ENCODE measurements around the gene OR7G2. TPM values are rescaled to one million over a fixed set of nuclear protein-coding genes. Genes with fewer than 3 reads are reported as not detected.
"Not testable (repeated sequence)": the region's sequence is repeated elsewhere in the genome, so short reads cannot be mapped to it uniquely, and the experiment has no call there.

Gene OR7G2
- polyA plus RNA-seq, 3 donors from 2014 or later, result not detected

GRCh38 chr19:9060564-9061340 lies 46.5 kb downstream of the OR7G2 start:
- no peak overlapping the region for H3K4me3 Mint-ChIP-seq
- no peak for DNase-seq
- peaks cover 0 to 11% (median 0%) of the 10 kb centered on the region in 3 donors for H3K27me3 Mint-ChIP-seq (ENCODE audit: low read depth in 3 of 3)
- no peaks in the 10 kb centered on the region for H3K4me1 Mint-ChIP-seq
- no peak overlapping the region for H3K27ac Mint-ChIP-seq
- H3K36me3 Mint-ChIP-seq, result no peaks in the 10 kb centered on the region
- H3K9me3 Mint-ChIP-seq, result no peaks in the 10 kb centered on the region

DNA sequence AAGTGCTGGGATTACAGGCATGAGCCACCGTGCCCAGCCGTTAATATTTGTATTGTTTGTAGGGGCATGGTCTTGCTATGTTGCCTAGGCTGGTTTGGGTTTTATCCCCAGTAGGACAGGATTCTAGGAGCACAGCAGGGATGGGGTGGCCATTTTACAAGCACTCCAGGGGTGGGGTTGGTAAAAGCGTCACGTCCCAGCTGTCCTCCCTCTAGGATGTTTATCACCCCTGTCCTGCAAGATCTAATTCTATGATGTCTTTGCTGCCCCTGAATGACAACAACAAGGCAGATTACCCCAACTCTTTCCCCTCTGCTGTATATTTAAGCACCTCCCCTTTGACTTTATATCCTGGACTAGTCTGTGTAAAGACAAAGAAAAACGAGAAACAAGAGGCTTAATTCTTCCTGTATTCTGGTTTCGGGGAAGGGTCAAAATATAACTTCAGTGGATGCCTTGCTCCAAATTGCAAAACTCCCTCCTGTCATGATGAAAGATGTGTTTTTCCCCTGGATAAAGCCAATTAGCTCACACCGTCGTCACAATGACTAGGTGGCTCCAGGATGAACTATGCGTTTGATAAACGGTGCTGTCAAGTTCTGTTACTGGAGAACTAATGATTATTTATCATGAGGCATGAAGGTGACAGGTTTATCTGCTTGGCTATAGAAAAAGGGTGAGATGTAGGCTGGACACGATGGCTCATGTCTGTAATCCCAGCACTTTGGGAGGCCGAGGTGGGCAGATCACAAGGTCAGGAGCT lies 48.2 kb downstream of the OR7G2 start:
- Mint-ChIP-seq H3K27me3 (ENCODE audit: low read depth in 3 of 3) (peaks cover 0 to 6% (median 2%) of the 10 kb centered on the region in 3 donors), H3K4me1 (no peaks in the 10 kb centered on the region), H3K36me3 (no peaks in the 10 kb centered on the region), H3K9me3 (no peaks in the 10 kb centered on the region), H3K27ac (no peak overlapping the region), H3K4me3 (no peak overlapping the region)
- no peak for DNase-seq

DNA sequence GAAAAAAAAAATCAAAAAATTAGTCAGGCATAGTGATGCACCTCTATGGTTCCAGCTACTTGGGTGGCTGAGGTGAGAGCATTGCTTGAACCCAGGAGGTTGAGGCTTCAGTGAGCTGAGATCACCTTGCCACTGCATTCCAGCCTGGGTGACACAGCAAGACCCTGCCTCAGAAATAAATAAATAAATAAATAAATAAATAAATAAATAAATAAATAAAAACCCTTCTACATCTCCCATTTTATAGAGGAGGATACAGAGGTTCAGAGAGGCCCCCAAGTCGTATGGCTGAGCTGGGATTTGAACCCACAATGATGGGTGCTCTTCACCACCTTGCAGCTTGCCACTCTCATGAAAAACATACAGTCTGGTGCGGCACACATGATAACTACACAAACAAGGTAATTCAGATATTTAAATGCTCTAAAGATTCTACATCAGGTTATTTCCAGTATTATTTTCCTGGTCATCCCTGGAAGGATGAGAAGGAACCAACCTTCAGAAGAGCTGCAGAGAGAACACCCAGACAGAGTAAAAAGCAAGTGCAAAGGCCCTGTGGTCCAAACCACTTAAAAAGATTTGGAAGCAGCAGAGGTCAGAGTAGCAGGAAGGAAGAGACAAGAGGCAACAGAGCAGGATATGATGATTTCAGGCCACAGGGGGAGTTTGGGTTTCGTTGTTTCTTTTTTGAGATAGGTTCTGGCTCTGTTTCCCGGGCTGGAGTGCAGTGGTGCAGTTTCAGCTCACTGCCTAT lies 49.6 kb downstream of the OR7G2 start:
- no peak for DNase-seq
- H3K27me3 Mint-ChIP-seq (ENCODE audit: low read depth in 3 of 3), result peaks cover 0 to 6% (median 2%) of the 10 kb centered on the region in 3 donors
- H3K36me3 Mint-ChIP-seq, result no peaks in the 10 kb centered on the region
- no peaks in the 10 kb centered on the region for H3K9me3 Mint-ChIP-seq
- H3K4me3 Mint-ChIP-seq, result no peak overlapping the region
- H3K27ac Mint-ChIP-seq, result no peak overlapping the region
- no peaks in the 10 kb centered on the region for H3K4me1 Mint-ChIP-seq

GRCh38 chr19:9056131-9056530 lies 51.1 kb downstream of the OR7G2 start:
- H3K4me1 Mint-ChIP-seq; H3K4me3 Mint-ChIP-seq; DNase-seq; H3K36me3 Mint-ChIP-seq; H3K27me3 Mint-ChIP-seq (ENCODE audit: low read depth in 3 of 3); H3K27ac Mint-ChIP-seq; H3K9me3 Mint-ChIP-seq: not testable (repeated sequence)

GRCh38 chr19:9054765-9055164 lies 52.5 kb downstream of the OR7G2 start:
- H3K27ac Mint-ChIP-seq, result no peak overlapping the region
- no peak overlapping the region for H3K4me3 Mint-ChIP-seq
- DNase-seq, result no peak
- no peaks in the 10 kb centered on the region for H3K36me3 Mint-ChIP-seq
- H3K27me3 Mint-ChIP-seq (ENCODE audit: low read depth in 3 of 3), result peaks cover 1 to 6% (median 3%) of the 10 kb centered on the region in 3 donors
- H3K9me3 Mint-ChIP-seq, result no peaks in the 10 kb centered on the region
- H3K4me1 Mint-ChIP-seq, result no peaks in the 10 kb centered on the region

- Mint-ChIP-seq H3K4me1 (no peaks in the 10 kb centered on the region), H3K4me3 (no peak overlapping the region), H3K27me3 (ENCODE audit: low read depth in 3 of 3) (peaks cover 1 to 6% (median 3%) of the 10 kb centered on the region in 3 donors), H3K36me3 (no peaks in the 10 kb centered on the region), H3K9me3 (no peaks in the 10 kb centered on the region), H3K27ac (no peak overlapping the region)
- no peak for DNase-seq
Observed at GRCh38 chr19:9054207-9054606, 53.1 kb downstream of the OR7G2 start.

DNA sequence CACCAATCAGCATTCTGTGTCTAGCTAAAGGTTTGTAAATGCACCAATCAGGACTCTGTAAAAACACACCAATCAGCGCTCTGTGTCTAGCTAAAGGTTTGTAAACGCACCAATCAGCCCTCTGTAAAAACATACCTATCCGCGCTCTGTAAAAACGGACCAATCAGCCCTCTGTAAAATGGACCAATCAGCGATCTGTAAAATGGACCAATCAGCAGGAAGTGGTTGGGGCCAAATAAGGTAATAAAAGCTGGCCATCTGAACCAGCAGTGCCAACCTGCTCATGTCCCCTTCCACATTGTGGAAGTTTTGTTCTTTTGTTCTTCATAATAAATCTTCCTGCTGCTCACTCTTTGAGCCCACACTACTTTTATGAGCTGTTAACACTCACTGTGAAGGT lies 53.6 kb downstream of the OR7G2 start:
- not testable (repeated sequence) for H3K36me3 Mint-ChIP-seq; H3K27me3 Mint-ChIP-seq (ENCODE audit: low read depth in 3 of 3); H3K9me3 Mint-ChIP-seq; H3K27ac Mint-ChIP-seq; DNase-seq; H3K4me3 Mint-ChIP-seq; H3K4me1 Mint-ChIP-seq

DNA sequence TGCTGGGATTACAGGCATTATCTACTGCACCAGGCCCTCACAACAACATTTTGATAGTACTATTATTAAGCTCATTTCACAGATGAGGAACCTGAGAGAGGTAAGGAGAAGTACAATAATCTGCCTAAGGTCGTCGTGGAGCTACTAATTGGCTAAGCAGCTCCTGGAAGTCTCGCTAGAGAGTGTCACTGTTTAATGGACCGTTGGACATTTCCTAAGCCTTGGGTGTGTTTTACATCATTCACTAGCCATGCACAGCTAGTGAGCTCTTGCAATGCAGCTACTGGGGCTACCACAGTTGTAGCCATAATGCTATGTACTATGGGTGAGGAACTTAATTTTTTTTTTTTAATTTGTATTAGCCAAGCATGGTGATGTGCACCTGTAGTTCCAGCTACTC lies 54.4 kb downstream of the OR7G2 start:
- no peaks in the 10 kb centered on the region for H3K9me3 Mint-ChIP-seq
- H3K27me3 Mint-ChIP-seq (ENCODE audit: low read depth in 3 of 3), result peaks cover 1 to 3% (median 2%) of the 10 kb centered on the region in 3 donors
- no peak overlapping the region for H3K27ac Mint-ChIP-seq
- H3K4me1 Mint-ChIP-seq, result no peaks in the 10 kb centered on the region
- no peaks in the 10 kb centered on the region for H3K36me3 Mint-ChIP-seq
- DNase-seq, result no peak
- H3K4me3 Mint-ChIP-seq, result no peak overlapping the region

Other genes starting within 250 kb of the OR7G2 start
- gene MUC16, start 97.1 kb downstream of the OR7G2 start, polyA plus RNA-seq, result not detected
- gene OR1M1, start 20.4 kb downstream of the OR7G2 start, polyA plus RNA-seq, result not detected
- gene OR7G1, start 8.3 kb upstream of the OR7G2 start, polyA plus RNA-seq, result not detected
- gene OR7G3, start 19.5 kb upstream of the OR7G2 start, polyA plus RNA-seq, result not detected
- gene ZNF317, start 32.9 kb upstream of the OR7G2 start, polyA plus RNA-seq, result 10 to 100 TPM; 20.3 to 40.4 (median 21.5) TPM
- gene OR7D2, start 71.5 kb upstream of the OR7G2 start, polyA plus RNA-seq, result not detected
- not detected for gene OR7D4, start 112.1 kb upstream of the OR7G2 start, polyA plus RNA-seq
- gene OR7E24, start 143.5 kb upstream of the OR7G2 start, polyA plus RNA-seq, result not detected
- 10 to 100 TPM in 2 of 3 donors, 1 to 10 TPM in 1; 8.1 to 11.0 (median 10.9) TPM for gene ZNF699, start 202.4 kb upstream of the OR7G2 start, polyA plus RNA-seq
- 10 to 100 TPM; 12.3 to 26.4 (median 16.4) TPM for gene ZNF559, start 216.7 kb upstream of the OR7G2 start, polyA plus RNA-seq

All from immature natural killer cell (primary cell).